ENCODE data around the gene DAPK2.
A peak's percentile ranks its signal among the peaks of the same experiment; 100 is the strongest.

Gene DAPK2

GRCh38 chr15:63874616-63875015, 171.7 kb downstream of the DAPK2 start:
- DNase-seq = no peak

GRCh38 chr15:63872759-63873510, 173.3 kb downstream of the DAPK2 start:
- DNase-seq = no peak

- DNase-seq = peak in 6 of 56 donors; percentile 4 to 15 (median 11)
Measured at GRCh38 chr15:63870487-63871209, 175.6 kb downstream of the DAPK2 start.

GRCh38 chr15:63870043-63870394, 176.3 kb downstream of the DAPK2 start:
- DNase-seq = no peak

- DNase-seq = no peak
Measured at GRCh38 chr15:63869371-63870042, 176.8 kb downstream of the DAPK2 start.

GRCh38 chr15:63864186-63864585, 182.1 kb downstream of the DAPK2 start:
- DNase-seq = no peak

- no peak for DNase-seq
Measured at GRCh38 chr15:63861946-63862517, 184.3 kb downstream of the DAPK2 start.

- DNase-seq = no peak
Measured at GRCh38 chr15:63860555-63860954, 185.7 kb downstream of the DAPK2 start.

- DNase-seq = no peak
Measured at GRCh38 chr15:63860155-63860554, 186.1 kb downstream of the DAPK2 start.

GRCh38 chr15:63858881-63859280, 187.4 kb downstream of the DAPK2 start:
- DNase-seq = no peak

GRCh38 chr15:63858448-63858847, 187.8 kb downstream of the DAPK2 start:
- DNase-seq = no peak

GRCh38 chr15:63857461-63857856, 188.8 kb downstream of the DAPK2 start:
- DNase-seq = no peak
